DMS153 (cell line): Measurements from ENCODE around the gene NTPCR.
A peak's percentile ranks its signal among the peaks of the same experiment; 100 is the strongest.
"Not testable (repeated sequence)": the region's sequence is repeated elsewhere in the genome, so short reads cannot be mapped to it uniquely, and the experiment has no call there.

ENCODE experiments used
- DNase-seq: peaks from one replicate; lab custom pipeline; 2025; lab: John Stamatoyannopoulos, UW

NTPCR gene

DNA sequence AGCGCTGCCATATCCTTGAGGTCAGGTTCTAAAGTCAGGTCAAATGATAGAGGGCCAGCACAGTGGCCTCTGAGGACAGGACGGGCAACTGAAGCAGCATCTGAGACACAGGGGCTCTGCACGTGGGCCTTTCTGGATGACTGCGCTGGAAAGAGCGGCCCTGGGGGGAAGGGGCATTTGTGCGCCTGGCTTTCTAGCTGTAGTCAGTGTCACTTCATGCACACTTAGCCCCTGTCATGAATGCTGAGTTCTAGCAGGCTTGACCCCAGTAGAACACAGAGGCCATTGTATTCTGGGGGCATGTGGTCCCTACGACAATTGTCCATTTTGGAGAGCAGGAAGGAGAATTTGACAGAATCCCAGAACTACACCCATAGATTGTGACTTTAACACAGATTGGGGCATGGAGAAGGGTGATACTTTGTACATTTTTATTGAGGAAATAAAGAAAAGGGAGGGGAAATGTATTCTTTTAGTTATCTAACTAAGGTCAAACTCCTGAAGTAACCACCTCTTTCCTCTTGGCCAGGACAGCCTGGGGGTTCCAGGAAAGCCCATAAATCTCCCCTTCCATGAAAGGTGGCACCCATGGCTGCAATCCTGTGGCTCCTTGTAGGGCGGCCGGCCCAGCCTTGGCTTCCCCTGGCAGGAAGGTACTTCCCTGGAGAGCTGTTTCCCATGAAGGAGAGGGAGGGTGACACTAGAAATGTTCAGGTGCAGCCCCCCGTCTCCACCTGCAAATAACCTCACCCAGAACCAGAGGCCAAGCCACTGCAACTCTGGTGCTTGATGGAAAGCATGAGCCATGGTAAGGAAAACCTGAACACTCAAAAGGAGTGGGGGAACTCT, 34.4 kb downstream of the NTPCR start:
- no peak for DNase-seq

DNA sequence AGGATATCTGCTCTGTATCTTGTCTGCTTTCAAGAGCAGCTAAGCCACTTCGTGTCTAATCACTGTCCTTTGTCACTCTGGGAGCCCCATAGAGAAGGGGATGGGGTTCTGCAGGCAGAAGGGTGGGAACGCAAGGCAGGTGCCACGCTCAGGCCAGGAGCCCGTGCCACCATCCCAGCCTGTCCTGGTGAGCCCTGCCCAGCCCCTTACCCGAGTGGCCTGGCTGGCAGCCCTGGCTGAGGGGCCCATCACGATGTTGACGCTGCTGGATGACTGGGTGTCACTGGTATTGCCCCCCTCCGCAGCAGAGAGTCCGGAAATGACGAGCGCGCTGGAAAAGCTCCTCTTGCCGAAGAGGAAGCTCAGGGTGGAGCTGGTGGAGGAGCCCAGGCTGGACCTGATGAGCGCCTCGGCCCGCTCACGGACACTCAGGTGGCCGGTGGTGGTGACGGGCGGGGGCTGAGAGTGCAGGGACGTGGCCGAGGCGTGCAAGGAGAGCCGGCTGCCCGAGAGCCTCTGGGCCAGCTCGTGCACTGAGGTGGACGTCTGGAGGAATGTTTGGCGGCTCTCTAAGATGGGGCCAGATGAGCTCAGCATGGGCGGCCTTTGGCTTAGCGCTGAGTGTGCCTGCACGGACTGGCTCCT, 35.6 kb downstream of the NTPCR start:
- DNase-seq = no peak

DNA sequence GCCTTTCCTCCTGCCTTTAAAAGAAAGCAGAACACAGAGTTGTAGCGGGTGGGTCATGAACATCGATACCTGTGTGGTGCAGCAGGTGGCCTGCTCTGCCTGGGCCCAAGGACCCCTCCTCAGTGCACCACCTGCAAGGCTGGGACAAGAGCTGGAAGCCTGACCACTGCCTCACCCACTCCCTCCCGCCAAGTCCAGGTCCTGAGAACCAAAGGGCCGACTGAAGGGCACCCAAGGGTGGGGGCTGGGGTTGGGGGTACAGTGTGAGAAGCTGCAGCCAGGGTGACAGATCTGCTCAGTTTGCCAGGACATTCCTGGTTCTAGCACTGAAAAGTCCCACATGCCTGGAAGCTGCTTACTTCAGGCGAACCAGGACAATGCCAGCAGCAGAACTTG, 36.1 kb downstream of the NTPCR start:
- DNase-seq = no peak

DNA sequence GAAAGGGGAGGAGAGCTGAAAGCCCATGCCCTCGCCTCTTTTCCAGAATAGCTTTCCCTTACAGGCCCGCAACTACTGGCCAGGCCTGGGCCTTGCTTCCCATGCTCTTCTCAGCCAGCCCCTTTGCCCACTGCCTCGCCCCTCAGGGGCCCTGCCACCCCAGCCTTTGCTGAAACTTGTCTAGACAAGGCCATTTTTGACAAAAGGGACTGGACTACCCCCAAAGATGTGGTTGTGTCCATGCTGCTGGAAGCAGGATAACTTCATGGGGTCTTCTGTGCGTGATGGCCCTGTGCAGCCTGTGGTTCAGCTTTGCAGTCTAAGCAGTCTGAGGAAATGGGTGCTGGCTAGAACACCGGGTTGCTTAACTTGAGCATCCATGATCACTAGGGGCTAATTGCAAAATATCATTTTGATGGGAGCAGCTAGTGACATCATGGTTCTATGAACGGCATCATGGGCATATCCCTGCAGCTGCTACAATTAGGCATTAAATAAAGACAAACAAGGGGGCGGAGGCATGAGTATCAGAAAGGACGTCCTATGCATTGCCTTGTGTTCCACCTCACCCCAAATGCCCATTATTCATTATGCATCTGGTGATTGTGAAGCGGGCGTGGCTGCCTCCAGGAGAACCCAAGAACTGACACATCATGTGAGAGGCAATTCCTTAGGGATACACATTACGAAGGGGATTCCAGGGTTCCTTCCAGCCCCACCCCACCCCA, 36.8 kb downstream of the NTPCR start:
- DNase-seq = no peak

DNA sequence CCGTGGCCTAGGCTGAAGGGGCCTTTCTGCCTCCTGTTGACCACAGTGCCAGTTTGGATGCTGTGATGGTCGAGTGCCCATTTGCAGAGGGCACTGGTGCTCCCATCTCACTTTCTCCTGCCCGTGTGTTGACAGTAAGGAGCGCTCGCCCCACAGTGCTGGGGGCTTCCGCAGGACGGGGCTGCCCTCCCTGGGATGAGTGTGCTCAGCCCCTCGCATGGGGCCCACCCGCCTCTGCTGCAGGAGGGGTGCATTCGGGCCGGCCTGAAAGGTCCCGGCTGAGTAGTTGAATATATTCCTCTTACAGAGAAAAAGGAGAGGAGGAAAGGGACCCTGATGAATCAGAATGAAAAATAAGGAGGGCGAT, 37.3 kb downstream of the NTPCR start:
- no peak for DNase-seq

DNA sequence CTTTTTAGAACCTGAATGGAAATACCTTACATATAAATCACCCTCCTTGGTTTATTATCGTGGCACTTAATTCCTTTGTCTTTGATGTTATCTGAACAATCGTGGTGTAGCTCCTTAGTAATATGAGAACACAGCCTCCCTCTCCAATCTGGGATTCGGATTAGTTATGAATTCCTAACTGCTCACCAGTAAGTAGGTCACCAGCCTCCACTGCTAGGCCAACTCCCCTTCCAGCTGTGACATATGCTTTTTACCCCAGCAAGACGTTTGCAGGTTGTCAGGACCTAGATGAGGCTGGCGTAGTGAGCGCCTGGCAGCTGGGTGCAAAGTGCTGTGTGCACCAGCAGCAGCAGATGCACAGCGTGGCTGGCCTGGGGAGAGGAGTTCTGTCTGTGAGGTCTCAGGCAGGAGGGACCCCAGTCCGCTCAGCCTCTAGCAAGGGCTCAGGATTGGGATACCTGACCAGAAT, 38.2 kb downstream of the NTPCR start:
- DNase-seq = no peak

DNA sequence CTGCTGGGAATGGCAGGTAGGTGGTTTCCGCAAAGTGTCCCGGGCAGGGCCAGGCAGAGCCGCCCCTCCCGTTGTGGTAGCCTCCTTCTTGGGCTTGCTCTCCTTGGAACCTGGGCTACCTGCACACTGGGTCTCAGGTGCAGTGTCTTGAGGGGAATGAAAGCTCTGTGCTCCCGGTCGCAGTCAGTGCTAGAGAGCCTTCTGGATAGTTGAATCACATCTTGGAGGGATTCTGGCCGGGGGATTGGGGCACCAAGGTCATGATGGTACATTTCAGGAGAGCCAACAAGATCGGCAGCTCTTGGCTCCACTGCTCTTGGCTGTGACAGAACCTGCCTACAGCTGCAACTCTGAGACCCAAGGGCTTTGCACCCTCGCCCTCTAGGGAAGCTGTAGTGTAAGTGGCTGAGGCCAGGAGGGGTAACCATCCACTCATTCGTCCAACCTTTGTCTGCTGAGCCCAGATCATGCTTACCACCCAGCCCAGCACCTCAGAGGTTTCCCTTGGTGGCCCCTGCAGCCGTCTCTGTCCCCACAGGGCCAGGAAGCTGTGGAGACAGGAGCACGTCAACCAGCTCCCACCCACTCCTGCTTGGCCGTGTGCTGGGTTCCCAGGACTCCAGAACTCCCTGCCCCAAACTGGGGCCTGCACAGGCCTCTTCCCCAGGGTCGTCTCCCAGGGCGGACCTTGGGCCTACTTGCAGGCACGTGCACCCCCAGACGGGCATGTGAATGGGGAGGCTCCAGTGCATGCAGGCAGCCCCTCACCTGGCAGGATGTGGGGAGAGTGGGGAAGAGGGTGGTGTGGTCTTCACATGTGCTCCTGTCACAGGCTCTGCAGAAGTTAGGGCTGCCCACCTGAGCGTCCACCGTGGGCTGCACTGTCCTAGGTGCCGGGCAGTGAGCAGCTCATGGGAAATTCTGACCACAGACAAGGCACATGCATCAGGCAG, 40.0 kb downstream of the NTPCR start:
- DNase-seq = no peak

DNA sequence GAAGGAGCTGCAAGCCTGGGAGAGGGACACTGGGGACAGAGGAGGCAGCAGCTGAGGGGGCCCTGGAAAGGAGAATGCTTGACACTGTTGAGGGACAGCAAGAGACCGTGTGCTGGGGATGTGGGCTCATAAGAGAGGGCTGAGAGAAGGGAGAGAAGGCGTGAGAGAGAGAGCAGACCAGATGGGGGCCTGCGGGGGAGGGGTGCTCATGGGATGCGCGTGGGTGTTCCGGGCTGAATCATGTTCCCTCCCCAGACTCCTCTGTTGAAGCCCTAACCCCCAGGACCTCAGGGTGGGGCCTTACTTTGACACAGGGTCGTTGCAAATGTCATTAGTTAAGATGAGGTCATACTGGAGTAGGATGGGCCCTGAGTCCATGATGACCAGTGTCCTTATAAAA, 40.8 kb downstream of the NTPCR start:
- DNase-seq = no peak

DNA sequence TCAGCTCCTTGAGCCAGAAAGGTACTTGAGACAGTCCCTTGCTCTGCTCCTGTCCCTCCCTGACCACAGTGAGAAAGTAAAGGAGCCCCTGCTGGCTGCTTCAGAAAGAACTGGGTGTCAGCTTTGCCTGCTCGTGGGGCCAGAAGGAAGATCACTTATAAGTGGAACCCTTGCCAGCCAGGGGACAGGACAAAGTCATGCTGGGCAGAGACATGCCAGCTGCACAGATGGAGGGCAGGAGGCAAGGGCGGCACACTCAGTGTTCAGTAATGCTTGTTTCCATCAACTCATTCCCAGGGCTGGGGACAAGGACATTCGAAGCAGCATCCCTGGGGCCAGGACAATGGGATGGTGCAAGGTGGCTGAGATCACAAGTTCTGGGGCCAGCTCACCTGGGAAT, 41.8 kb downstream of the NTPCR start:
- DNase-seq = no peak

DNA sequence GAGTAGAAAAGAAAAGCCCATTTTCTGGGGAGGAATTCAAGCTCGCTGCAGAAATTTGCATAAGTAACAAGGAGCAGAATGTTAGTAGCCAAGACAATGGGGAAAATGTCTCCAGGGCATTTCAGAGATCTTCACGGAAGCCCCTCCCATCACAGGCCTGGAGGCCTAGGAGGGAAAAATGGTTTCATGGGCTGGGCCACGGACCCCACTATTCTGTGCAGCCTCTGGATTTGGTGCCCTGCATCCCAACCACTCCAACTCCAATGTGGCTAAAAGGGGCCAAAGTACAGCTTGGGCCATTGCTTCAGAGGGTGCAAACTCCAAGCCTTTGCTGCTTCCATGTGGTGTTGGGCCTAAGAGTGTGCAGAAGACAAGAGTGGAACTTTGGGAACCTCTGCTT, 43.1 kb downstream of the NTPCR start:
- no peak for DNase-seq

DNA sequence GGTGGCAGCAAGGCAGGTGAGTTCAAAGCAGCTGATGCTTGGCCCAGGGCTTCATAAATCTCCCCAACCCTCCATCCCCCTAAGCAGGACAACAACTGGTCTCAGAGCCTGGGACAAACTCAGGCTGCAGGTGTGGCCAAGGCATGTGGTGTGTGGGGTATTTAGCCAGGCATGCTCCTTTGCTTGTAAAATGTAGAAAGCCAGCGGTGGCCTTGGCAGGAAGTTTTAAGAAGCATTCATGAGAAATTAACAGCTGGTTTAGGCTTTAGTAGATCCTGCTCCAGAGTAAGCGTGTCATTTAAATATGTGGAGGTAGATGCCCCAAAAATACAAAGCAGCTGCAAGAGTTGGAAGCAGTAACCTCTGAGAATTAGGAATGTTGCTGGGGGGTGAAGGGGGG, 44.8 kb downstream of the NTPCR start:
- DNase-seq = no peak

DNA sequence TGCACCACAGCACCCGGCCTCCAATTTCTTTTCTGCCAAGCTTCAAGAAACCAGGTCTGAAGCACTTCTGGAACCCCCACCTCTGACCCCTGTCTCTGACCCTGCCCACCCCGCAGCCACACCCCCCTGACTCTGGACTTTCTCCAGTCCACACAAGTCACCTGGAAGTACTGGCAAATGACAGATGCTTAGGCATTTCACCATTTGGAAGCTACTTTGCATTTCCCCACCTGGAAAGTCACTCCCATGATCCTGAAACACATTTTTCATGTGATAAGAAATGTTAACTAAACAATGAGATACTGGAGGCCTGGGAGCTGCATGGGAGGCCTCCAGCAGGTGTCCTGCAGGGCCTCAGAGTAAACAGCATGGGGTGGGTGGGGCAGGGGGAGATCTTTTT, 45.7 kb downstream of the NTPCR start:
- no peak for DNase-seq

DNA sequence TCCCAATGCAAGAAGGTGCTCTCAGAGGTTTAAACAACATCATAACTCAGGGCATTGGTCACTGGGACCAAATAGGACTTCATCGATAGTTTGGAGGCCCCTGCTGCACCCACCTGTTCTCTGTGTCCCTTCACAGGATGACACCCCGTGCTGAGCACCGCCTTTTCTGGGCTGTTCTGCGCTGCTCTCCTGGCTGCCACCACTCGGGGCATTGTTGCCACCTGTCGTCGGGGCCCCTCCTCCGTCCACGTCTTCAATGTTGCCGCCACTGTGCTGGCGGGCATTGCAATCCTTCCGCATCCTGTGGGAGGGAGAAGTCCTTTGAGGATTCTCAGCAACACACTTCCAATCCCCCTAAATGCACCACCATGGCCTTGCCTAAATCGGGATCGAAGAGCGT, 47.7 kb downstream of the NTPCR start:
- DNase-seq = no peak

DNA sequence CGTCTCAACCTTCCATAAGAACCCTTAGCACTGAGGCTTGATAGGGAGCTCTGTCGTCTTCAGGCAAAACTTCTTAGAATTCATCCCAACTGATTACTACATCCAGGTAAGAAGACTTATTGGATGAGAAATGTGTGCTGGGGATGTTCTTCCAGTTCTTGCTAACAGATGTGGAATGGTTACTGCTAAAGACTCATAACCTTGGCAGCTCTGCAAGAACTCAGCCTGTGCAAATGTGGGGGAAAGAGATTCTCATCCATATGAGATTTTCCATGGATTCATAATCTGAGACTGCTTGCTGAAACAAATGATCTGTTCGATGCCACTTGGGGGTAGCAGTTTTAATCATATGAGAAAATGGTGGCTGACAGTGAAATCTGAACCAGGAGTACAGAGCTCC, 48.2 kb downstream of the NTPCR start:
- DNase-seq = no peak

DNA sequence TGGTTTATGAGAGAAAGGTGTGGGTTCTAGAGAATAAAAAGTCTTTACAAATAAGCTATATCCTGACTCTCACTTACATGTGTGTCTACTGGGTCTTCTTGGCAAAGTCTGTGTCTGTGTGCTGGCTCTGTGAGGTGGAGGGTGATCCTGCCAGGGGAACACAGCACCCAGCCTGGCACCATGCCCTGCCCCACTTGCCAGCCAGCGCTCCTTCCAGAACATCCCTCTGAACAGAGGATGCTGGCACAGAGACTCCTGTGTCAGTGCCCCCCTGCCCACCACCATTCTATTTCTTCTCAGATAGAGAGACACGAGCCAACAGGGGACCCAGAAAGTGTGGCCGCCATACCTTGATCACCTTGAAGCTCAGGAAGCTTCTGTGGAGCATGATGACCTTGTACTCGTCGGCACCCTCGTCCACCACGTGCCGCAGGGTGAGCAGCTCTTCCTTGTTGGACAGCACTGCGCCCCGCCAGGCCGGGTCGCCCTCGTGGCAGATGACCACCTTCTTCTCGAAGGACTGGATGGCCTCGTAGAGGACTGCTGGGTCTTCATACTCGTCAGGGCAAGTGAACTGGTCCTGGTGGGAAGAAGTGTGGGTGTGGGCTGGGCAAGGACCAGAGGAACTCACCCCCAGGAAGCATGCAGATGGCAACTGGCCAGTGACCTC, 49.7 kb downstream of the NTPCR start:
- no peak for DNase-seq

DNA sequence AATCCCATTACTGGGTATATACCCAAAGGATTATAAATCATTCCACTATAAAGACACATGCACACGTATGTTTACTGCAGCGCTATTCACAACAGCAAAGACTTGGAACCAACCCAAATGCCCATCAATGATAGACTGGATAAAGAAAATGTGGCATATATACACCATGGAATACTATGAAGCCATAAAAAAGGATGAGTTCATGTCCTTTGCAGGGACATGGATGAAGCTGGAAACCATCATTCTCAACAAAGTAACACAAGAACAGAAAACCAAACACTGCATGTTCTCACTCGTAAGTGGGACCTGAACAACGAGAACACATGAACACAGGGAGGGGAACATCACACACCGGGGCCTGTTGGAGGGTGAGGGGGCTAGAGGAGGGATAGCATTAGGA, 53.2 kb downstream of the NTPCR start:
- DNase-seq = not testable (repeated sequence)

DNA sequence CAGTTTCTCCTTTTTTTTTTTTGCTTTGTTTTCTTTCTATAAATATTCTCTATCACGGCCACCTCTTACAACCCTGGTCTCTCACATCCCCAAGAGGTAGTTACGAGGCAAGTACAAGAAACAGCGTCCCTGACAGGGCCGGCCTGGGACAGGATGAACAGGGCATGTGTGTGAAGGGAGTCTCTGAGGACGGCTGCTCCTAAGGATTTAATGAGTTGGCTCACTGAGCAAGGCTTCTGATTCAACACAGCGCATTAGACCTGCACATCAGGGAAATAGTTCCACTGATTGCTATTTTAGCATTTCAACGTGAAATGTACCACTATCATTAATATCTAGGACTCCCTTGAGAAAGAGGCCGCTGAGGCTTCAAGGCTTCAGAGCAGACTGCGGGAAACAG, 54.0 kb downstream of the NTPCR start:
- DNase-seq = no peak

DNA sequence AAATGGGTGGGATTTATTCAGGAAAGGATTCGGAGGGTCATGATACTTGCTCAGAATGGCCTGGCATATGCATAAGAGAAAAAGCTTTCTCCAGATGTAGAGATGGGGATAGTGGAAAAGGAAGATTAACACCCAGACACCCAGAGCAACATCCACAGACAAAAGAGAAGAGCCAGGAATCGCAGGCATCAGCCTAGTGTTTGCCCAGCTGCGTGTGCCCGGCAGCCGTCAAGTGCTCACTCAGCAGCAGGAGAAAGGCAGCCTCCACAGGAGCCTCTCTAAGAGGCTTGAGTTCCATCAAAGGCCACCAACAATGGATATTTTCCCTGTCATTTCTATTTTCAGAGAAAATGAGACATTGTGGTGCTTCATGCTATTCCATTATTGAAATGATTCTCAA, 54.7 kb downstream of the NTPCR start:
- peak; percentile 39 for DNase-seq

DNA sequence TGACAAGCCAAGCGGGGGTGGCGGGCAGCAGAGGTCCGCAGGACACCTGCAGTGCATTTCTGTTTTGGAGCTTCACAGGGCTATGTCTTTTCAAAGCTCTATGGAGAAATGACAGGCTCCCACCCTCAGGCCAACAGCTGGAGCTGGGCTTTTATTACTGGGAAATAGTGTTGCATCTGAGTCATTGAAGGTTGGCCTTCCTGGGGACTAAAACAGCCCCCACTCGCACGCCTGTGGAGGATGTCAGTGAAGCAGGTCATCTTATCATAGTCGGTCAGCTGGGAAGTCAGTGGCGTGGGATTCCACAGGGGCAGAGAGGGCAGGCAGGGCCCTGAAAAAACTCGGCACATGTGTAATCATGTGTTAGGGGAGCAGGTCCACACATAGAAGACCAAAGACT, 55.3 kb downstream of the NTPCR start:
- no peak for DNase-seq

DNA sequence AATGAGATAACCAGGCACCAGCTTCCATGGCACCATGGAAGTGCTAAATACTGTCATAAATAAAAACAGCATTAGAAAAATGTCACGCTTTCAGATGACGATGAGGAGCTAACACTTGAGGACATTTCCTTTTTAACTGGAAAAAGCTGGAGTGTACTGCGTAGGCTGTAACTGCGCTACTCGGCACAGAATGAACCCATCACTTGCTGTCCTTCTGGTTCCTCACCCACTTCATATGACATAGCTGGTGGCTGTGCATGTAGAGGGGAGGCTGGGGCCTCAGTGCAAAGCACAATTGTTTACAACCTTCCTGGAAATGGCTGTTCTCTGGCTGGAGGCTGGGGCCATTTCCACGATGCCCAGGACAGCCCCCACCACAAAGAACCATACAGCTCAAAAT, 55.7 kb downstream of the NTPCR start:
- no peak for DNase-seq

DNA sequence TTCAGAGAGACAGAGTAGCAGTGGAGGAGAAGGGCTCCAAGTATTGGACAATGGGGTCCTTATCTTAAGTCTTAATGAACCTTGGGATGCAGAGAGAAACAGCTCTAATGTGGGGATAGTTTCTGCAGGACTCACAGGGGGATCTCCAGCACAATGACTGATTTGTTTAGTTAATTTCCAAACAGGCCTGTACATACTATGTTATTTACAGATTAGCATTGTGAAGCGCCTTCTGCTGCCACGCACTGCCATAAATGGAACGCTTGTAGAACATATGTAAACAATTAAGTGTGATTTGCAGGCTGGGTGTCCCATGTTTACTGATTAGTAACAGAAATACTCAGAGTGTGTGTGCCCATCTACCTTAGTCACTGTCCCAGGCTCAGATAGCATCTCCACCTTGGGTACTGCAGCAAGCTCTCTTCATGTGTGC, 56.1 kb downstream of the NTPCR start:
- no peak for DNase-seq
